T-helper 2 cell (primary cell): Measurements from ENCODE around the gene PPP3R2.
"Not testable (repeated sequence)": the region's sequence is repeated elsewhere in the genome, so short reads cannot be mapped to it uniquely, and the experiment has no call there.

Experiments used
- DNase-seq, 5 experiments: peaks; one replicate each; pipeline versions ENCODE4 v3.0.0 to v3.0.0-alpha.2; 2012 to 2022
- total RNA-seq, 2 donors: gene quantifications; one replicate each; lab custom pipeline; 2026; lab: John Stamatoyannopoulos, UW

PPP3R2 gene, protein sequence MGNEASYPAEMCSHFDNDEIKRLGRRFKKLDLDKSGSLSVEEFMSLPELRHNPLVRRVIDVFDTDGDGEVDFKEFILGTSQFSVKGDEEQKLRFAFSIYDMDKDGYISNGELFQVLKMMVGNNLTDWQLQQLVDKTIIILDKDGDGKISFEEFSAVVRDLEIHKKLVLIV
- total RNA-seq: 0 reads per million in 2 donors

DNA sequence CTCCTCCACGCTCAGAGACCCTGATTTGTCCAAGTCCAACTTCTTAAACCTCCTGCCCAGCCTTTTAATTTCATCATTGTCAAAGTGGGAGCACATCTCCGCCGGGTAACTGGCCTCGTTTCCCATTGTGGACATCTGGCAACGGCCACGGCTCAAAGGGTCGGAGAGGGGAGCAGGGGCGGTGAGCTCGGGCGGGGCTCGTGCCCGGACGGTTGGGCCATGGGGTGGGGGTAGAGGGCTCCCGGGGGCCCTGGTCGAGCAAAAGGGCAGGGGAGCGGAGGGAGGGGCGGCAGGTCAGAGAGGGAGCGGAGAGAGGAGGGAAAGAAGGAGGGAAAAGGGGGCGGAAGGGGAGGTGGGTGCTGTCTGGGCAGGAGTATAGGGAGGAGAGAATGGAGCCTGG, at the start of gene PPP3R2:
Gene PPP3R2, minus strand, starts transcription at position 174 of the 400 bp plus-strand sequence. Its CDS starts 48 bp downstream, at position 126.
- no peak for DNase-seq

DNA sequence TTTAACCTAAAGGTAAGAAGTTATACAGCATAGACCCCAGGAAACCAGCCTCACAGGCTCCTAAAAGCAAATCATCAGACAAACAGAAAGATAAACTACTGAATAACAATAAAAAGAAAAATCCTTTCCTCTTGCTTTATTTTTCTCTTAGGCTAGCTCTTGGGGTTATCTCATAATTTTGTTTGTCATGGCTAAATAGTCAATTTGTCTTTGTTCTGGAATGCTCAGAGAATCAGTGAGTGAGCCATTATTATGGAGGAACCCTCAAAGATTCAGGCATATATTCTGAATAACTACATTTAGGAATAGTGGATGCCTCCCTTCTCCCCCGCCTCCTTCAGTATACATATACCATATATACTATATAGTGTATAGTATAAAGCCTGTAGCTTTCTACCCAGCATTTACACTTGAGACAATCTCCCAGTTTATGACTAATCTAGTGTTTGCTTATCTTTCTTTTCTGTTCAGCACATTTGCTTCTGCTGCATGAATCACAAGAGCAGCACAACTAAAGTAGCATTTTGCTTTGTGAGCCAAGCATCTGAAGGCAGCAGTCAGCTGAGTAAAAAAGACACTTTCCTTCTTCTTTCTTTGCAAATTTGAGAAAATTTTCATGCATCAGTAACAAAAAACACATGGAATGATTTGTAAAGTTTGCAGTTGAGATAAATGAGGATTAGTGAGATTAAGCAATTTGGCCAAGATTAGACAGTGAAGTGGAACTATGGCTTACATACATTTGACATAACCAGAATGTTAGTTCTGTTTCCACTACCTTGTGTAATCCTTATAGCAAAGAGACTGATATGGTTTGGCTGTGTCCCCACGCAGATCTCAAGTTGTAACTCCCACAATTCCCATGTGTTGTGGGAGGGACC, 45.3 kb upstream of the PPP3R2 start:
- DNase-seq: no peak

DNA sequence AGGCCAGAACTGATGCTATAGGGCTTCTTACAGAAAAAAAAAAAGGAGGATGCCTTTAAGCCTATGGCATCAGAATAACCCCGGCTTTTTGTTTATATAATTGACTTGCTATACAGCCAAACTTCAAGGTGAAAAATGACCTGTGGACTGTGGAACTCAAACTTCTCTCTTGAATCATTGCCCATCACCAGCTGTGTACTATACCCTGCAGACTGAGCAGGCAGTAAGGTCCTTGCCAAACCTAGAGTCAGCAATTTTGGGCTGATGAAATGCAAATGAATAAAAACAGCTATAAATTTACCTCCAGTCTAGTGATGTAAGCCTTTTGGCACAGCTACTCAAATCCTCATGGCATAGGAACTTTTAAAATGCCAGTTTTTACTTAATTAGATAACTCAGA, 44.5 kb upstream of the PPP3R2 start:
- no peak for DNase-seq

DNA sequence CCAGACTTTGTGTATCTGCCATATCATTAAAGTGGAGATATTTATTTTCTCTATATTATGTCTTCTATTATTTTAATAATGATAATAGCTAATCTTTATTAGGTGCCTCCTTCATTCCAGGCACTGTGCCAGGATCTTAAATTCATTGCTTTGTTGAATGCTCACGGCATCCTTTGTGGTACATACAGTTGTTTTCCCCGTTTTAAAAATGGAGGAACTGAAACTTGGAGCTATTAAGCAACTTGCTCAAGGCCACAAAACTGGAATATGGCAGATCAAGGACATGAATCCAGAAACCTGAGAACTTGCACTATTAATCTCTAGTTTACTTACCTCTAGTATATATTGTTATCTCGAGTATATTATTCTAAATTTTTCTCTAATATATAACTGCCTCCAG, 41.5 kb upstream of the PPP3R2 start:
- no peak for DNase-seq

DNA sequence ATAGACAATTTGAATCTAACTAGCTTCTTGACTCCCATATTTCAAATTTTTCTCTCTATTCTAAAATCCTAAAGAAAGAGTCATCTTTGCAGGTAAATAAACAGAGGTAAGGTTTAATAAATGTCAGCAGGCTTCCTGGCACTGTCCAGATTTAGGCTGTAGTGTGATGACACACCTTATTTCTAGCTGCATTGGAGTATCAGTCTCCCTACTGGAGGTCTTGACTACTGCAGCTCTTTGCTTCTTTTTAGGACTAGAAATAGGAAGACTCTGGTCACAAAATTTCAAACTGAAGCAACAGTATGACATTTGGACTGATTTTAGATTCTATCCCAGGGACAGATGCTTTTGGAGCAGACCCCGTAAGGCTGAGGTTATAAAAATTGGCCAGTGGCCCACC, 40.7 kb upstream of the PPP3R2 start:
- DNase-seq: no peak

DNA sequence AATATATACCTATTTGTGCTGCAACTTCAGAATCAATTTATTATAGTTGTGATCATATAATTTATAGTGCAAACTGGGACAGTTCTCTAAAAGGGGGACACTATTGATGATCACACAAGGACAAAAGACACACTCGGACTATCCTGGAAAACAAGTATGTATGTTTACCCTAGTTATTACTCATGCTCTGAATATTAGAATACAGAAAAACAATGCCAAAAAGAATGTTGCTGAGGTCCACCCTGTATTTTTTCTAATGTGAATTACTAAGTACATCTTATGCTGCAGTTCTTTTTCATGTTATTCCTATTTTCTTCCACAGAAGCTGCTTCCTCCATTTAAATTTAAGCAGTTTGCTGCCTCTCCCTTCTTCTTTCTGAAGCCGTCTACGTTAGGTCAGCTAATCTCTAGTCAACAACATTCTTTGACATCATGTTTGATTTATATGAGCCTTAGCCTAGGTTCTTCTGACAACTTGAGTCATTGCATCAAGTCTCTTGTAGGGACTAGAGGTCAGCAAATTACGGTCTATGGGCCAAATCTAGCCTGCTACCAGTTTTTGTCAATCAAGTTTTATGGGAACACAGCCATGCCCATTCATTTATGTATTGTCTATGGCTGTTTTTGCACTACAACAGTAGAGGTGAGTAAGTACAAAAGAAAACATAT, 40.1 kb upstream of the PPP3R2 start:
- no peak for DNase-seq

DNA sequence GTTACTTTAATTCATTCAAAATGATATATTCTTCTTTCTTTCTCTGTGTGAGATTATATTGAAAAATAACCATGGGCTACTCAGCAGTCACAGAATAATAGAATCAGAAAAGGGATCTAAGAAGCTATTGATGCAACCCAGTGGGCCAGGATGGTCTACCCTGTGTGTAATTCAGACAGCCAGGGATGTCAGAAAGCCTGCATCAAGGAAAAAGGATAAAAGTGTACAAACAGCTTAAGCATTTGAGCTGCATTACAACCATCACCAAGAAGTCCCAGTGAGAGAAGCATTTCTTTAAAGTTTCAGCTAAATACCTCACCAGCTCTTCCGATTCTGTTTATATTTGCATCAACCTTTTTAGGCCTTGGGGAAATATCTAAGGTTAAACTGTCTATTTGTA, 37.8 kb upstream of the PPP3R2 start:
- no peak for DNase-seq

DNA sequence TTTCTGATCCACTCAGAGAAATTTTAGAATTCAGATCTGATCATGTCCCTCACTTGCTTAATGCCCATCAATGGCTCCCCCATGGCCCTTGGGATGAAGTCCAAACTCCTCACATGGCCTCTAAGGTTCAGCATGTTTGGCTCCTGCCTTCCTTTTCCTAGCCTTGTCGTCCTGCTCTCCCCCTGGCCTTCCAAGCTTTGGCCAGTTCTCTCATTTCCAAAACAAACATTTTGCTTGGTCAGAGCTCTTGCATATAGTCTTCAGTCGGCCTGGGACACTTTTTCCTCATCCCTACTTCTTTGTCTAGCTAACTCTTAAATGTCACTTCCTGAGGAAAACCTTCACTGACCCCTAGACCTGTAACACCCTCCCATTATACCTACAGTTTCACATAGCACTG, 37.1 kb upstream of the PPP3R2 start:
- DNase-seq: no peak

DNA sequence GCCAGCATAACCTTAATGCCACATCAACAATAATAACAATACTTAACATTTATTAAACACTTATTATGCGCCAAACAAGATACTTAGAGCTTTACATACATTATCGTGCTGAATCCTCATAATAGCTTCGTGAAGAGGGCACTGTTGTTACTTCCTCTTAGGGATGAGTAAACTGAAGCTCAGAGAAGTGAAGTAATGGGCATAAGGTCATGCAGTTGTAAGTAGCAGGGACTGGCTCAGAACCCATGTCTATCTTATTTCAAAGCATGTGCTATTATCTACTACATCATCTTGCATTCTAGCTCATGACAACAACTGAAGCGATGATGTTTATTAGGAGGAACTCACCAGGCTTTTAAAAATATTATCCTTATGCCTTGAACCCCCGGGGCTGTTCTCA, 34.9 kb upstream of the PPP3R2 start:
- DNase-seq: no peak

DNA sequence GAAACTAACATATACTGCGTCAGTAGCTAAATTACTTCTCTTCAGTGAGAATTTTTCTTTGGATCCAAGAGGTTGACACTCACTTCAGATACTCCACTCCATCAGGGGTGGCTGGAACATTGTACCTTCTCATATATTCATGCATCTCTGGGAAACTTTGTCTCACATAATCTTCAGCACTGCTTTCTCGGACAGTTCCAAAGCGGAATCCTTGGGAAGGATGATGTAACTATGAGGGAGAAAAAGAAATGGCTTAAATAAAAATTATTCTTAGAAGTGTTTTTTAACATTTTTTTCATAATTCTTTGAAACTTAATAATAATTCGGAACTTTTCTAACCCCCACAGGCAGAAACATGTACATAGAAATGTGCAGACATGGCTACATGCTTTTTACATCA, 33.4 kb upstream of the PPP3R2 start:
- DNase-seq: no peak

DNA sequence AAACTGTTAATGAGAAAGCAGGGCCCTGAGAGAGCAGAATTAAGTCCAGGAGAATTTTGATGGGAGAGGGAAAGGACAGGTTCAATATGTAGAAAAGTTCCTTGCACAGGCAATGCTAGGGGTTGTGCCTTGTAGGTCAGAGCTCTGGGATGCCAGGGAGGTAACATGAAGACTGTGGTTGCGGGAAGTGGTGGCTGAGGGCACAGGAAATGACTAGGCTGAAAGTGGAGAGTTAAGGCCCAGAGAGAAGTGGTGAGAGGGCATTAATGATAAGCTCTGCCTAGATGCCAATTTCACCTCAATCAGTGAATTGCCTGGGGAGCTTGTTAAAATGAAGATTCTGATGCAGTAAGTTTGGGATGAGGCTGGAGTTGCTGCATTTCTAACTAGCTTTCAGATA, 31.5 kb upstream of the PPP3R2 start:
- peak in 1 of 5 experiments; percentile 22 for DNase-seq

DNA sequence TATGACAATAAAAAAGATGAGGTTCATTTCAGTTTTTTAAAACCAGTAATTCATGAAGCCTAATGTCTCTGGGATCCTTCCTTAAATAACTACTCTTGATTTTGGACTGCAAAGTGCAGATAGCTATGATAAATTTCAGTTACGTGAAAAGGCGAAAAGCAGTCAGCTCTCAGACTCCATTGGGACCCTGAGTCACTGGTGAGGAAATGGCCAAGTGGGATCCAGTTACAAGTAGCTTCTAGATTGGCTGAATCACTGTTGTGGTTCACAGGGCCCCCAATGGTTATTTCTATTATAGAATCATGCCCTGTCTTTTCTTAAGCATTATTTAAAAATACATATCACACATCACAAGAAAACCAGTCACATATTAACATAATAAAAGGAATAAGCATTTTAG, 31.1 kb upstream of the PPP3R2 start:
- no peak for DNase-seq

DNA sequence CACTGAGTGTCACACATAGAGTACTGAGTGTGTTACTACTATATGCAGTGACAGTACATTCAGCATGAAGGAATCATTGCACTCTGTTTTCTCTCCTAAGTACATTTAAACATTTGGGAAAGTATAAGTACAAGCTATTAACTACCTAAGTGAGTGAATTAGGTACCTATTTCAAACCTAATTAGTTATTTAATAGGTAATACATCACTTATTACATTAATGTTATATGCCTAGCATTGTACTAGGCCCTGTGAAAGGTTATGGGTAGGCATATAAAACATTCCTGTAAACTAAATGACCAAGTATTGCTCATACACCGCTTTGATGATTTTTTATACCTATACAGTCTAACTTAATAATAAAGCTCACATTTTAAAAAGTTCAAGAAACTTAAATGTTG, 25.7 kb upstream of the PPP3R2 start:
- DNase-seq: no peak

DNA sequence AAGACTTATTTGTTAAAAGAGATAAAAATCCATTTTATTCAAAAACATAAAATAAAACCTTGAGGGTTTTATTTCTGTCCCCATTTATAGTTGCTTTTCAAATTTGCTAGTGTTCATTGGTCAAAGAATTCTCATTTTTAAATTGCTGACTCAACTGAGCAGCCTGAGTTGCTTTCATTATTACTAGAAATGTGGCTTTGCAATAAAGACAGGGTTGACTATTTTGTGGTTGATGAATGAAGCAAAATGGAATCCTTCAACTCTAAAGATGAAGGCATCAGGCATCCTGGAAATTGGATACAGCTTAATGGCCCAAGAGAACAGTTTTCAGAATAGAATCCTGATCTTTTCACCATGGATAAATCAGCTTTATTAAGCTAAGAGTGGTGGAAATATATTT, 23.9 kb upstream of the PPP3R2 start:
- peak in 1 of 5 experiments; percentile 38 for DNase-seq

DNA sequence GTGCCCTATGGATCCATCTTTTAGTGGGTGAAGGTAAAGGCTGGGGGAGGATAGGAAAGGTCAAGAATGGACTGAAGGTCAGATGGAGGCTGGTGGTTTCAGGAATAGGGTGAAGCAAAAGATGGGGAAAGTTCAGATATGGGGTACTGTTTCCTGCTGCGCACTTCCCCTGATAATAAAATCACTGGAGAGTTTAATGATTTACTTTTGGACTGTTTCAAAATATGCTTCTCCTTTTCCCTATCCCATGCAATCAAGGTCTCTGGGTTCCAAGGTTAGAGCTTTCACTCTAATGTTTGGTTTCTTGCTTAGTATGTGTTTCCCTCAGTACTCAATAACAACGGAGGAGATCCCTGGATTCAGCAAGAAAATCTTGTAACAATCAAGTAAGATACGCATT, 10.8 kb upstream of the PPP3R2 start:
- no peak for DNase-seq

DNA sequence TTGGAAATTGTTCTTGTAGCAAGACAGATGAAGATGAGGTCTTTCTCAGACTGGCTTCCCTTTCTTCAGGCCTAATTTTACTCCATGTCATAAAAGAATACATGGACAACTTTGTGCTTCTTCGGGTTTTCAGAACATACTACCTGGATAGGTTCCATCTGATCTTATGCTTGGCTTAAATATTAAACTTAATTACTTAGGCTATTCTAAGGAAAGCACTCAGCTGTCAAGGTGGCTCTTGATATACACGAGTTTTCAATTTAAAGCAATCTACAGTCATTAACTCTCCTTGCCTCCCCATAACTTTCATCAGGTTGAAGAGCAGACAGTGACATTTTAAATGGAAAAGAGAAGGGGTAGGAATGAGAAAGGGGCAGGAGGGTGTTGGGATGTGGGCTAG, 9.5 kb upstream of the PPP3R2 start:
- no peak for DNase-seq

DNA sequence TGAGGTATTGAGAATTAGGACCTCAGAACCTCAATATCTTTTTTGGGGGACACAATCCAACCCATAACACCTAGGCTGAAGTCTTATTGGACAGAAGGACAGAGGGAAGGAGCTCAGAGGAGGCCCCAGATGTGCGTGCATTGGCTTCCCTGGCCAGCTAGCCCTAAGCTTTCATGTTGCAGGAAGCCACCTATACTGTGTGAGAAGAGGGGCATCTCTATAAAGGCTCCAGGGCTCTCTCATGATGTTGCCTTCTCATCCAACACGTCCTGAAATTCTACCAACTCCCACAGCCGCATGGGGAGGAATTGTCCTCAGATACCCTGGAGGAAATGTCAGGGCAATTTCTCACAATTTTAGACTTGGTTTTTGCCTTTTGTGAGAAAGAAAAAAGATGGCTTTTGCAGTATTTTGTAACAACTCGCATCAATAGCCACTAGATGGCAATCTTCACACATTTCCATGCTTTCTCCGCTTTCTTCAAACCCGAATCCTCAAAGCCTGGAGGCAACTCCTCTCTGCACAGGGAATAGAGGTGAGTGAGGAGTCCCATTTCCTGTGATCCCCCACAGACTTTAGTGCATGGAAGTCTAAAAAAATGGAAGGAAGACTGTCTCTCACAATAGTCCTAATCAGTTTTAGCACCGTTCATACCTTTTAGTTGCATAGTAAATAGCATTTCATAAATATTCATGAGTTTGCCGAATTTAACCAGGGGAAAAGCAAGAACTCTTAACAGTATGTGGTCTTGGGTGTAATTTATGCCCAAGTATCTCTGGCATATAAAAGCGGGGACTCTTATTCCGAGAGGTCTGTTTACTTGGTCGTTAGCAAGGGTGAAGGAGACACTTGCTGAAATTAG, 7.4 kb upstream of the PPP3R2 start:
- DNase-seq: peak in 2 of 5 experiments; percentile 2 to 10

DNA sequence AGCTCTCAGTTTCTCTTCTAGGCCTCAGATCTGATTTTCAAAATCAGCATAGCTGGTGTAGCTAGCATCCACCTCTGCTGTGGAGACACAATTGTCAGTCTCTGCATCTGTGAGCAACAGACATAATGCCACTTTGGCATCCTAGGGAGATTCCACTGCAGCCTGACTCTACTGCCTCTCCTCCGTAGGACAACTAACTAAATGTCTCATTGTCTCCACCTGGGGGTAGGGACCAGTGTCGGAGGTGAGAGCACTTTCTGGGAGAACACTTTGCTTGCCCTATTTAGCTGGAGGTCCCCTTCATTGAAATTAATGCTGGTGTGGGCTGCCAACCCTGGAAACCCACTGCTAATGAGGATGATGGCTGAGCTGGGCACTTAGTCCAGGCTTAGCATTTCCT, 1.4 kb downstream of the PPP3R2 start:
- DNase-seq: no peak

DNA sequence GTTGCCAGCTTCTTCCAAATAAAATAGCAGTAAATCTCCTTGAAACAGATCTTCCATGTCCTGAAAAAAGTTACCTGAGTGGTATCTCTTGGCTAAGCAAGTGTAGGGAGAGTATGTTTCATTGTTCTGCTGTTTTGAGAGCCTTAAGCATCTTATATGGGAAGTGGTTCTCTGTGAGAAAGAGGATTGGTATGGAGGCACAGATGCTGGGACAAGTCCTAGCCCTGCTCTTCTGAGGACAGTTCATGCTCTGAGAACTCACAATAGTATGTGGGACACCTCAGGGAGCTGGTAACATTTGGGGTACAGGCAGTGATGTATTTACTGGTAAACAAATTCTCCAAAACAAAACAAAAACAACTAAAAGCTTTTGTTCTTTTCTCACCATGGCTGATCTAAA, 2.0 kb downstream of the PPP3R2 start:
- no peak for DNase-seq

DNA sequence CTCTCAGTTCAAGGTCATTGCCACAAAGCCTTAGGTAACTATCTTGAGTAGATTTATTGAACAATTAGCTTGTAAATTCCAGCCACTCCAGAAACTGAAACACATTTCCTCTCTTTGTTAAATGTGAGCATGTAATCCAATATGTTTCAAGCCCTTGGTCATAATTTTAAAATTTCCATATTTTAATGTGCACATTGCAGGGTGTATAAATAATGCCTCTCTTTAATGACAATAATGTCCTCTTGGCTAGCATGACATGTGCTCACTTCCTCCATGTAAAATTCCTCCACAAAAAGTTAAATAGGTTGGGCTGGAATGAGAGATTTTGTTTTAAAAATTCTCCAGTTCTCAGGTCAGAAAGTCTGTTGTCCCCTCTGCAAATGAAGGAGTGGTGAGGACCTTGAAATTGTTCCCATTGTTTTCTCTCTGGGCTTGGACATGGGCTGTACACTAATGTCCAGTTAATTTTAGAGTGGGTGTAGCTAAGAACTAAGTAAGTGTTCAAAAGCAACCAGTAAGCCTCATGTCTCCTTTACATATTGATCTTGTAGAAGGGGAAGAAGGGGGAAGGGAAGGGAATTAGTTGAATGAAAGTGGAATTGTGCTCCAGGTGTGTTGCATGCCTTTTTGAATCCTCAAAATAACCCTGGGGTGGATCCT, 2.9 kb downstream of the PPP3R2 start:
- no peak for DNase-seq

DNA sequence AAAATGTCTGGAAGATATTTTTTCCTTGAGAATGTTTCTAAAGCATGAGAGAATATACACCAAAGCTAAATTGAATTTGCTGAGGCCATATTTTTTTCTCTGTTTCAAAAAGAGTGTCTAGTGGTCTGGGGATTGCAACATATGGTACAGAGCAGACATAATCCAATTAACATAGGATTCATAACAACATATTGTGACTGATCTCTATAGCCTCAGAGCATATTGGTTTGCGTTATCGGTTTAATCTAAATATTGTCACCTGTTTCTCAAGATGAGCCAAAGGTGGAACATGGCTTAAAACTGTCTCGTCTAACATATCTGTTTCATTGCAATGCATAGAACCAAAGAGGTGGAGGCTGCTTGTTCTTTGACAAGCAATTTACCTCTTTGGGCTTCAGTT, 3.9 kb downstream of the PPP3R2 start:
- DNase-seq: peak in 1 of 5 experiments; percentile 36

DNA sequence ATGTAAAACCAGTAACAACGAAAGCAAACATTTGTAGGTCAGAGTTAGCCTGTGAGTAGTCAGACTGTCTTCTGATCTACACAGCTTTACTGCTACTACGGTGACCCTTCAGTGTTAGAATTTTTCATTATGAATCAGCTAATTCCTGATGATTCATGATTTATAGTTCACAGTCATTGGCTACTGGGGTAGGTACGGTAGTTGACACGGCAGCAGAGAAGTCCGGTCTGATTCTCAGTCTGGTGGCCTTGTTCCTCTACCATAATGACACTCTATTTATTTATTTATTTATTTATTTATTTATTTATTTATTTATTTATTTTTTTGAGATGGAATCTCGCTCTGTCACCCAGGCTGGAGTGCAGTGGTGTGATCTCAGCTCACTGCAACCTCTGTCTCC, 4.7 kb downstream of the PPP3R2 start:
- DNase-seq: not testable (repeated sequence)
